OCI-M2 (cell line): ENCODE data around the gene PCDHGB2.
"Not testable (repeated sequence)": the region's sequence is repeated elsewhere in the genome, so short reads cannot be mapped to it uniquely, and the experiment has no call there.

Experiments used
- DNase-seq: peaks from one replicate; lab custom pipeline; 2025; ENCODE audit not compliant: unreplicated experiment; lab: John Stamatoyannopoulos, UW

The PCDHGB2 gene

GRCh38 chr5:141349917-141350619 is 9.7 kb upstream of the PCDHGB2 start, which contains the start of gene PCDHGB1:
TSS of gene PCDHGB1 (plus strand) at chr5:141350099. CDS start at chr5:141350261, 162 bp downstream.
- no peak for DNase-seq

GRCh38 chr5:141351591-141351990 is 8.2 kb upstream of the PCDHGB2 start:
- no peak for DNase-seq

GRCh38 chr5:141354900-141355469 is 4.8 kb upstream of the PCDHGB2 start, which contains the start of gene PCDHGA4:
TSS of gene PCDHGA4 (plus strand) at chr5:141355021. CDS start at chr5:141355108, 87 bp downstream.
- DNase-seq: no peak

GRCh38 chr5:141355641-141356040 is 4.2 kb upstream of the PCDHGB2 start:
- DNase-seq: no peak

GRCh38 chr5:141356133-141356532 is 3.7 kb upstream of the PCDHGB2 start:
- DNase-seq: no peak

- no peak for DNase-seq
Measured at GRCh38 chr5:141356950-141357349, 2.8 kb upstream of the PCDHGB2 start.

GRCh38 chr5:141360685-141361084 is 891 bp downstream of the PCDHGB2 start:
- DNase-seq: no peak

- DNase-seq: no peak
Measured at GRCh38 chr5:141362719-141363118, 2.9 kb downstream of the PCDHGB2 start.

GRCh38 chr5:141363952-141364660 is 4.3 kb downstream of the PCDHGB2 start, which contains the start of gene PCDHGA5:
TSS of gene PCDHGA5 (plus strand) at chr5:141364162. CDS start at chr5:141364331, 169 bp downstream.
- DNase-seq: no peak

- no peak for DNase-seq
Measured at GRCh38 chr5:141366016-141366896, 6.5 kb downstream of the PCDHGB2 start.

GRCh38 chr5:141369994-141370848 is 10.4 kb downstream of the PCDHGB2 start, which contains the start of gene PCDHGB3:
TSS of gene PCDHGB3 (plus strand) at chr5:141370242. CDS start at chr5:141370395, 153 bp downstream.
- DNase-seq: no peak

- no peak for DNase-seq
Measured at GRCh38 chr5:141371572-141372475, 12.0 kb downstream of the PCDHGB2 start.

GRCh38 chr5:141373673-141374317 is 14.0 kb downstream of the PCDHGB2 start, which contains the start of gene PCDHGA6:
TSS of gene PCDHGA6 (plus strand) at chr5:141373891. CDS start at chr5:141374084, 193 bp downstream.
- DNase-seq: no peak

- no peak for DNase-seq
Measured at GRCh38 chr5:141374627-141375026, 14.8 kb downstream of the PCDHGB2 start.

- DNase-seq: not testable (repeated sequence)
Measured at GRCh38 chr5:141375444-141376155, 15.8 kb downstream of the PCDHGB2 start.

GRCh38 chr5:141382469-141383294 is 22.9 kb downstream of the PCDHGB2 start, which contains the start of gene PCDHGA7:
TSS of gene PCDHGA7 (plus strand) at chr5:141382742. CDS start at chr5:141382900, 158 bp downstream.
- no peak for DNase-seq
